OCI-LY7 (cell line): ENCODE measurements around the gene ROR2.

Experiments
- CTCF ChIP-seq: fragments of 200-600 bp; sonication (generic); conservative IDR thresholded peaks from 2 replicates; pipeline ENCODE4 v1.5.1; 2014; ENCODE audit warnings: mild to moderate bottlenecking, antibody characterized with exemption, low read length, moderate library complexity, mixed read lengths
- EZH2phosphoT487 ChIP-seq: fragments of 200-600 bp; sonication (generic); IDR thresholded peaks from 2 replicates; pipeline ENCODE4 v1.6.1; 2018; ENCODE audit warnings: low read depth, borderline replicate concordance, mild to moderate bottlenecking, mixed run types, antibody characterized with exemption, low read length, moderate library complexity, mixed read lengths

GRCh38 chr9:91790917-91791316, 159.1 kb downstream of the ROR2 start:
- TF ChIP-seq CTCF (no peak), EZH2phosphoT487 (no peak)
